Karpas-422 (cell line): ENCODE measurements around the gene RBM8A. TPM values are rescaled to one million over a fixed set of nuclear protein-coding genes. Genes with fewer than 3 reads are reported as not detected.
A peak's percentile ranks its signal among the peaks of the same experiment; 100 is the strongest.
"Not testable (repeated sequence)": the region's sequence is repeated elsewhere in the genome, so short reads cannot be mapped to it uniquely, and the experiment has no call there.

Experiments
- DNase-seq: peaks from one replicate; pipeline ENCODE4 v3.0.0-alpha.2; 2015
- H2AFZ ChIP-seq: fragments of 200-600 bp; sonication (generic); 2 replicates; pipeline ENCODE4 v1.6.1; 2014; ENCODE audit warnings: antibody characterized with exemption, low read length, mixed read lengths
- H3K27ac ChIP-seq: fragments of 200-600 bp; sonication (generic); 2 replicates; pipeline ENCODE4 v1.5.1; 2014; ENCODE audit warnings: mild to moderate bottlenecking, low read length, moderate library complexity
- H3K27me3 ChIP-seq: fragments of 200-600 bp; sonication (generic); 2 replicates; pipeline ENCODE4 v1.6.1; 2014; ENCODE audit warnings: low read length, mixed read lengths
- H3K36me3 ChIP-seq: fragments of 200-600 bp; sonication (generic); 2 replicates; pipeline ENCODE4 v1.6.1; 2014; ENCODE audit warnings: low read length, mixed read lengths; ENCODE audit not compliant: insufficient read depth
- H3K4me1 ChIP-seq: fragments of 200-600 bp; sonication (generic); 2 replicates; pipeline ENCODE4 v1.6.1; 2014; ENCODE audit warnings: mild to moderate bottlenecking, low read length, mixed read lengths
- H3K4me2 ChIP-seq: fragments of 200-600 bp; sonication (generic); 2 replicates; pipeline ENCODE4 v1.6.1; 2014; ENCODE audit warnings: low read length, low read depth, mild to moderate bottlenecking; ENCODE audit not compliant: poor library complexity, severe bottlenecking
- H3K4me3 ChIP-seq: fragments of 200-600 bp; sonication (generic); 2 replicates; pipeline ENCODE4 v1.5.1; 2014; ENCODE audit warnings: mild to moderate bottlenecking, antibody characterized with exemption, low read length, mixed read lengths
- H3K79me2 ChIP-seq: fragments of 200-600 bp; sonication (generic); 2 replicates; pipeline ENCODE4 v1.6.1; 2014; ENCODE audit warnings: mild to moderate bottlenecking, low read length, mixed read lengths
- H3K9ac ChIP-seq: fragments of 200-600 bp; sonication (generic); 2 replicates; pipeline ENCODE4 v1.6.0; 2014; ENCODE audit warnings: low read length
- H3K9me2 ChIP-seq: fragments of 200-600 bp; sonication (generic), shearing (Covaris generic); replicated peaks from 2 replicates; pipeline ENCODE4 v1.6.0; 2014; ENCODE audit warnings: mild to moderate bottlenecking, low read length, moderate library complexity; ENCODE audit not compliant: insufficient read depth
- H3K9me3 ChIP-seq: fragments of 300-700, 200-600 bp; sonication (generic); 2 replicates; pipeline ENCODE4 v1.6.1; 2014; ENCODE audit warnings: low read length, mixed read lengths
- H4K20me1 ChIP-seq: fragments of 200-600 bp; sonication (generic); 2 replicates; pipeline ENCODE4 v1.6.1; 2014; ENCODE audit warnings: mild to moderate bottlenecking, antibody characterized with exemption, low read length, low read depth; ENCODE audit not compliant: insufficient read depth
- total RNA-seq: library from RNA; depleted of rRNA; stranded (reverse); fragments of >200 nt; shearing (Covaris generic); gene quantifications from 2 replicates; pipeline ENCODE4 v1.2.3, GENCODE V29; 2014; ENCODE audit warnings: low replicate concordance

RBM8A gene
- total RNA-seq, 1 experiment from 2014 or later = 130 TPM

GRCh38 chr1:145935708-145936107 lies 8.4 kb upstream of the RBM8A start:
- no peaks in the 10 kb centered on the region for H3K27me3 ChIP-seq
- H3K9me2 ChIP-seq = no peaks in the 10 kb centered on the region
- no peak overlapping the region for H2AFZ ChIP-seq
- no peak overlapping the region for H3K9ac ChIP-seq
- peaks cover 3% of the 10 kb centered on the region for H3K79me2 ChIP-seq
- no peaks in the 10 kb centered on the region for H3K9me3 ChIP-seq
- no peak overlapping the region for H3K4me3 ChIP-seq
- DNase-seq = no peak
- H3K4me2 ChIP-seq = no peak overlapping the region
- H4K20me1 ChIP-seq = no peaks in the 10 kb centered on the region
- peaks cover 47% of the 10 kb centered on the region for H3K4me1 ChIP-seq
- peaks cover 19% of the 10 kb centered on the region; the same call in 1 of the 2 replicates for H3K36me3 ChIP-seq
- H3K27ac ChIP-seq = peak overlapping the region; percentile 67

GRCh38 chr1:145932522-145933009 lies 5.3 kb upstream of the RBM8A start:
- peak overlapping the region; percentile 54 for H3K4me3 ChIP-seq
- H3K36me3 ChIP-seq = peaks cover 21% of the 10 kb centered on the region; the same call in 1 of the 2 replicates
- H3K4me1 ChIP-seq = peaks cover 44% of the 10 kb centered on the region
- not testable (repeated sequence) for H4K20me1 ChIP-seq, H3K27me3 ChIP-seq, H2AFZ ChIP-seq, H3K9me2 ChIP-seq, H3K9me3 ChIP-seq
- H3K4me2 ChIP-seq = peak overlapping the region; percentile 75
- H3K27ac ChIP-seq = peak overlapping the region; percentile 89
- DNase-seq = peak; percentile 85
- H3K9ac ChIP-seq = peak overlapping the region; percentile 53
- peaks cover 14% of the 10 kb centered on the region for H3K79me2 ChIP-seq

GRCh38 chr1:145927916-145928643 lies 796 bp upstream of the RBM8A start:
- H3K4me1 ChIP-seq = peaks cover 39% of the 10 kb centered on the region
- peak overlapping the region; percentile 93 for H3K9ac ChIP-seq
- H4K20me1 ChIP-seq = no peaks in the 10 kb centered on the region
- no peaks in the 10 kb centered on the region for H3K9me2 ChIP-seq
- H2AFZ ChIP-seq = no peak overlapping the region
- peak; percentile 68 for DNase-seq
- peak overlapping the region; percentile 98 for H3K27ac ChIP-seq
- peak overlapping the region; percentile 70 for H3K4me3 ChIP-seq
- no peaks in the 10 kb centered on the region for H3K9me3 ChIP-seq
- peaks cover 20% of the 10 kb centered on the region for H3K36me3 ChIP-seq
- H3K4me2 ChIP-seq = peak overlapping the region; percentile 72
- H3K79me2 ChIP-seq = peaks cover 26% of the 10 kb centered on the region
- H3K27me3 ChIP-seq = no peaks in the 10 kb centered on the region

- H3K79me2 ChIP-seq = peaks cover 26% of the 10 kb centered on the region
- H2AFZ ChIP-seq = no peak overlapping the region
- H3K4me3 ChIP-seq = peak overlapping the region; percentile 70
These were observed 610 bp downstream of the RBM8A start for GRCh38 chr1:145926686-145927062.

GRCh38 chr1:145922266-145922665 lies 5.0 kb downstream of the RBM8A start:
- no peak for DNase-seq
- Histone ChIP-seq H3K9ac (no peak overlapping the region), H4K20me1 (no peaks in the 10 kb centered on the region), H3K4me1 (peaks cover 26% of the 10 kb centered on the region), H3K27me3 (no peaks in the 10 kb centered on the region), H3K4me3 (no peak overlapping the region), H3K27ac (no peak overlapping the region), H3K4me2 (no peak overlapping the region), H2AFZ (no peak overlapping the region), H3K79me2 (peaks cover 27% of the 10 kb centered on the region), H3K36me3 (peaks cover 17% of the 10 kb centered on the region), H3K9me2 (no peaks in the 10 kb centered on the region), H3K9me3 (no peaks in the 10 kb centered on the region)

More at GRCh38 chr1:145926686-145927062, 610 bp downstream of the RBM8A start:
- Histone ChIP-seq H3K9me2 (no peaks in the 10 kb centered on the region), H3K4me1 (peaks cover 26% of the 10 kb centered on the region), H3K9ac (peak overlapping the region; percentile 93), H3K4me2 (peak overlapping the region; percentile 72), H3K27ac (peak overlapping the region; percentile 98), H3K36me3 (peaks cover 21% of the 10 kb centered on the region), H3K27me3 (no peaks in the 10 kb centered on the region), H3K9me3 (no peaks in the 10 kb centered on the region), H4K20me1 (no peaks in the 10 kb centered on the region)
- DNase-seq = no peak

- not testable (repeated sequence) for H2AFZ ChIP-seq, H3K27me3 ChIP-seq, DNase-seq, H4K20me1 ChIP-seq, H3K9me2 ChIP-seq, H3K9me3 ChIP-seq
- Histone ChIP-seq H3K9ac (peak overlapping the region; percentile 93), H3K36me3 (peaks cover 14% of the 10 kb centered on the region; the same call in 1 of the 2 replicates), H3K27ac (peak overlapping the region; percentile 72; the same call in 1 of the 2 replicates), H3K4me2 (peak overlapping the region; percentile 92), H3K4me3 (peak overlapping the region; percentile 77), H3K4me1 (peaks cover 25% of the 10 kb centered on the region), H3K79me2 (peaks cover 21% of the 10 kb centered on the region)
These were observed 7.0 kb downstream of the RBM8A start for GRCh38 chr1:145920297-145920696.

- H3K27ac ChIP-seq = peak overlapping the region; percentile 72
- no peaks in the 10 kb centered on the region for H4K20me1 ChIP-seq
- peak overlapping the region; percentile 93 for H3K9ac ChIP-seq
- no peaks in the 10 kb centered on the region for H3K9me3 ChIP-seq
- peaks cover 21% of the 10 kb centered on the region for H3K79me2 ChIP-seq
- H2AFZ ChIP-seq = peak overlapping the region; percentile 76; the same call in 1 of the 2 replicates
- no peaks in the 10 kb centered on the region for H3K27me3 ChIP-seq
- peaks cover 17% of the 10 kb centered on the region; the same call in 1 of the 2 replicates for H3K36me3 ChIP-seq
- no peaks in the 10 kb centered on the region for H3K9me2 ChIP-seq
- H3K4me1 ChIP-seq = peaks cover 25% of the 10 kb centered on the region
- peak overlapping the region; percentile 92 for H3K4me2 ChIP-seq
- peak overlapping the region; percentile 77 for H3K4me3 ChIP-seq
- peak; percentile 72 for DNase-seq
These were observed 8.0 kb downstream of the RBM8A start for GRCh38 chr1:145918992-145919939.
